Thoracic aorta (tissue), 2 donors: ENCODE data around the gene CDC42SE2. TPM values are rescaled to one million over a fixed set of nuclear protein-coding genes. Genes with fewer than 3 reads are reported as not detected.
"Not testable (repeated sequence)": the region's sequence is repeated elsewhere in the genome, so short reads cannot be mapped to it uniquely, and the experiment has no call there.

ENCODE experiments used
- ATAC-seq: fragments of 150-250 bp; one replicate; pipeline ENCODE4 v1.8.0; 2017; ENCODE audit warnings: low read depth; ENCODE audit not compliant: insufficient number of reproducible peaks, low FRiP score
- DNase-seq: peaks from one replicate; pipeline ENCODE4 v3.0.0-alpha.2; 2020; ENCODE audit warnings: low spot score
- H3K27ac ChIP-seq, 2 donors: fragments of 200-600 bp; sonication (generic); 1 replicate in 1 of 2; 2 replicates in 1 of 2; pipeline ENCODE4 v1.5.1; 2016; ENCODE audit warnings: mild to moderate bottlenecking in 2 of 2, moderate library complexity in 2 of 2
- H3K27me3 ChIP-seq: fragments of 200-600 bp; sonication (generic); replicated peaks from 2 replicates; pipeline ENCODE4 v1.6.0; 2016; ENCODE audit warnings: mild to moderate bottlenecking; ENCODE audit not compliant: insufficient read depth
- H3K36me3 ChIP-seq: fragments of 200-600 bp; sonication (generic); one replicate; pipeline ENCODE4 v1.5.1; 2016
- H3K4me1 ChIP-seq, 2 donors: fragments of 200-600 bp; sonication (generic); 1 replicate in 1 of 2; 2 replicates in 1 of 2; pipeline versions ENCODE4 v1.5.1 to v1.6.0; 2016; ENCODE audit warnings: low read depth in 2 of 2, mild to moderate bottlenecking in 1 of 2; ENCODE audit not compliant: control insufficient read depth in 1 of 2
- H3K4me3 ChIP-seq: fragments of 200-600 bp; sonication (generic); 2 replicates; pipeline ENCODE4 v1.5.1; 2016; ENCODE audit warnings: mild to moderate bottlenecking
- H3K9me3 ChIP-seq: fragments of 200-600 bp; sonication (generic); 2 replicates; pipeline ENCODE4 v1.5.1; 2016
- total RNA-seq, 2 donors: library from RNA; depleted of rRNA; stranded (reverse); fragments of >200 nt; gene quantifications; one replicate each; pipeline versions ENCODE4 v1.1.0 to v1.2.3, GENCODE V29; 2016
- TF ChIP-seq, protein P1 (sequence below): fragments of 200-600 bp; sonication (generic); IDR thresholded peaks from one replicate; pipeline ENCODE4 v1.5.1; 2019; ENCODE audit warnings: antibody characterized with exemption

CDC42SE2 gene
- total RNA-seq, 2 donors from 2014 or later, result 20.3 to 38.0 TPM

DNA sequence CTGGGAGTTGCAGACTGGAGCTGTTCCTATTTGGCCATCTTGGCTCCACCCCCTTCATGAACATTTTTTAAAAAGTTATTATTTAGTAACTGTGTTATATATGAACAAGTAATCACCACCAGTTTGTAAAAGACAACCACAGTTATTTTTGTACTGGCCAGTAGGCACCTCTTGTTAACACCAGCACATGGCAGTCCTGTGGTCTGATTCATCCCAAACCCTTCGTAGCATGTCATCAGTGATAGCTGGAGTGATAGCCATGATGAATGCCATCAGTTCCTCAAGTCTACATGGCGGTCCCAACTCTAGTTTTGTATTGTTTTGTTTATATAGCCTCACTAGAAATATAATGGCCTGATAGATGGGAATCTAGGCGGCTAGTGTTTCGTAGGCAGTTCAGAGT, 74.2 kb downstream of the CDC42SE2 start:
- H3K27me3 ChIP-seq, result no peaks in the 10 kb centered on the region
- H3K9me3 ChIP-seq, result no peaks in the 10 kb centered on the region
- H3K4me1 ChIP-seq, result no peaks in the 10 kb centered on the region
- DNase-seq, result no peak
- H3K27ac ChIP-seq, result no peak overlapping the region
- H3K36me3 ChIP-seq, result no peaks in the 10 kb centered on the region
- TF ChIP-seq, protein P1, sequence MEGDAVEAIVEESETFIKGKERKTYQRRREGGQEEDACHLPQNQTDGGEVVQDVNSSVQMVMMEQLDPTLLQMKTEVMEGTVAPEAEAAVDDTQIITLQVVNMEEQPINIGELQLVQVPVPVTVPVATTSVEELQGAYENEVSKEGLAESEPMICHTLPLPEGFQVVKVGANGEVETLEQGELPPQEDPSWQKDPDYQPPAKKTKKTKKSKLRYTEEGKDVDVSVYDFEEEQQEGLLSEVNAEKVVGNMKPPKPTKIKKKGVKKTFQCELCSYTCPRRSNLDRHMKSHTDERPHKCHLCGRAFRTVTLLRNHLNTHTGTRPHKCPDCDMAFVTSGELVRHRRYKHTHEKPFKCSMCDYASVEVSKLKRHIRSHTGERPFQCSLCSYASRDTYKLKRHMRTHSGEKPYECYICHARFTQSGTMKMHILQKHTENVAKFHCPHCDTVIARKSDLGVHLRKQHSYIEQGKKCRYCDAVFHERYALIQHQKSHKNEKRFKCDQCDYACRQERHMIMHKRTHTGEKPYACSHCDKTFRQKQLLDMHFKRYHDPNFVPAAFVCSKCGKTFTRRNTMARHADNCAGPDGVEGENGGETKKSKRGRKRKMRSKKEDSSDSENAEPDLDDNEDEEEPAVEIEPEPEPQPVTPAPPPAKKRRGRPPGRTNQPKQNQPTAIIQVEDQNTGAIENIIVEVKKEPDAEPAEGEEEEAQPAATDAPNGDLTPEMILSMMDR, result no peak
- ATAC-seq, result no peak
- no peak overlapping the region for H3K4me3 ChIP-seq

- not testable (repeated sequence) for ATAC-seq, H3K4me1 ChIP-seq, H3K4me3 ChIP-seq, DNase-seq, H3K27me3 ChIP-seq, H3K27ac ChIP-seq, H3K9me3 ChIP-seq, H3K36me3 ChIP-seq
Measured at GRCh38 chr5:131344288-131344687, 80.4 kb downstream of the CDC42SE2 start.

DNA sequence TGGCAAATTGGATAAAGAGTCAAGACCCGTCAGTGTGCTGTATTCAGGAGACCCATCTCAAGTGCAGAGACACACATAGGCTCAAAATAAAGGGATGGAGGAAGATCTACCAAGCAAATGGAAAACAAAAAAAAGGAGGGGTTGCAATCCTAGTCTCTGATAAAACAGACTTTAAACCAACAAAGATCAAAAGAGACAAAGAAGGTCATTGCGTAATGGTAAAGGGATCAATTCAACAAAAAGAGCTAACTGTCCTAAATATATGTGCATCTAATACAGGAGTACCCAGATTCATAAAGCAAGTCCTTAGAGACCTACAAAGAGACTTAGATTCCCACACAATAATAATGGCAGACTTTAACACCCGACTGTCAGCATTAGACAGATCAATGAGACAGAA, 82.4 kb downstream of the CDC42SE2 start:
- not testable (repeated sequence) for H3K36me3 ChIP-seq, DNase-seq, ATAC-seq, H3K4me3 ChIP-seq, H3K27me3 ChIP-seq, H3K9me3 ChIP-seq, H3K27ac ChIP-seq, H3K4me1 ChIP-seq

DNA sequence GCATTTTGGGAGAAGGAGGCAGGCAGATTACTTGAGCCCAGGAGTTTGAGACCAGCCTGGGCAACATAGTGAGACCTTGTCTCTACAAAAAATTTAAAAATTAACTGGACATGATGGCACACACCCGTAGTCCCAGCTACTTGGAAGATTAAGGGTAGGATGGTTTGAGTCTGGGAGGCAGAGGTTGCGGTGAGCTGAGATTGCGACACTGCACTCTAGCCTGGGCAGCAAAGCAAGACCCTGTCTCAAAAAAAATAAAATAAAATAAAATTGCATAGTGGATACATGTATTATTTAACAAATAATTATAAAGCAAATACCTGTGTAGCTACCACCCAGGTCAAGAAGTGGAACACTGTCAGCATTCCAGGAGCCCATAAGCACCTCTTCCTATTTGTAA, 90.1 kb downstream of the CDC42SE2 start:
- Histone ChIP-seq H3K4me3 (no peak overlapping the region), H3K4me1 (peaks cover 0 to 12% of the 10 kb centered on the region in 2 donors), H3K27ac (no peak overlapping the region), H3K36me3 (no peaks in the 10 kb centered on the region), H3K27me3 (no peaks in the 10 kb centered on the region), H3K9me3 (no peaks in the 10 kb centered on the region)
- no peak for DNase-seq
- TF ChIP-seq, protein P1, result no peak
- ATAC-seq, result no peak

GRCh38 chr5:131355971-131356528, 92.2 kb downstream of the CDC42SE2 start:
- Histone ChIP-seq H3K9me3 (no peaks in the 10 kb centered on the region), H3K27me3 (no peaks in the 10 kb centered on the region), H3K36me3 (peaks cover 3% of the 10 kb centered on the region), H3K4me3 (no peak overlapping the region), H3K27ac (no peak overlapping the region), H3K4me1 (peaks cover 0 to 12% of the 10 kb centered on the region in 2 donors)
- DNase-seq, result no peak
- TF ChIP-seq, protein P1, result no peak
- no peak for ATAC-seq

- H3K9me3 ChIP-seq, result no peaks in the 10 kb centered on the region
- no peak for ATAC-seq
Measured at GRCh38 chr5:131356619-131357018, 92.8 kb downstream of the CDC42SE2 start.

More at GRCh38 chr5:131356619-131357018, 92.8 kb downstream of the CDC42SE2 start:
- DNase-seq, result no peak
- H3K27ac ChIP-seq, result no peak overlapping the region
- TF ChIP-seq, protein P1, result no peak
- H3K4me1 ChIP-seq, result peaks cover 0 to 12% of the 10 kb centered on the region in 2 donors
- peaks cover 3% of the 10 kb centered on the region for H3K36me3 ChIP-seq
- H3K4me3 ChIP-seq, result no peak overlapping the region
- no peaks in the 10 kb centered on the region for H3K27me3 ChIP-seq
